ENCODE measurements around the gene COL25A1. TPM values are rescaled to one million over a fixed set of nuclear protein-coding genes. Genes with fewer than 3 reads are reported as not detected.

Gene COL25A1
- total RNA-seq, 2 donors from 2014 or later = 0.26 to 0.99 TPM

DNA sequence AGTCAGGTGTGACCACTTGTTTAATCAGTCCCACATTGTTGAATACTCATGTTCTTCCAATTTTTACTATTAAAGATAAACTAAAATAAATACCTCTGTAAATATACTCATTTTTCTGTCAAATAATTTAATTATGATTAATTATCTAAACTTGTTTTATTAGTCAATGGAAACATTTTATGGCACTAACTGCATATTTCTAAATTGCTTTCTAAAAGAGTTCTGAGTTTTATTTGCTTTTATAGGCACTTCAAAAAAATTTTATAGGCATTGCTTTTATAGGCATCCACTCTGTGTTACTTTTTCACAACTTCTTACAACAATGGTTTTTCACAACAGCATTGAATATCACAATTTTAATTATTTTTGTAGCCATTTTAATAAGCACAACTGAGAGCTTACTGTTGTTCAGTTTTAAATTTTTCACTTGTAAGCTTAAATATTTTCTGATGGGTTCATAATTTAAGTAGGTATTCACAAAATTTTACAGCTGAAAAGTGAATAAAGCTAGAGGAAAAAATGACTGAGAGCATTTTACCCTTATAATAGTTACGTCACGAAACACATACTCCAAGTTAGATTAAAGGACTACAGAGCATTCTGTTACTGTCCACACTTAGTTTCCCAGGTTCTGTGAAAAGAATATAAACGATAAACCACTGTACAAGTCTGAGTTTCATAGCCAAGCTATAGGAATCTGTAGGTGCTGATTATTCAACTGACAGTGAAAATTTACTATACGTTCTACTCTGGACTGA lies 398.8 kb downstream of the COL25A1 start:
- no peak overlapping the region for H3K27ac ChIP-seq
- H3K4me3 ChIP-seq = no peak overlapping the region
- ATAC-seq (no peak), DNase-seq (no peak)
- 74 to 82% methylated on average over 4 of the region's 4 CpGs for WGBS, 2 donors
- TF ChIP-seq CTCF (IDR thresholded peaks at IDR 0.05) (no peak), POLR2A (IDR thresholded peaks at IDR 0.05) (no peak)
- no peaks in the 10 kb centered on the region for H3K4me1 ChIP-seq
- no peaks in the 10 kb centered on the region for H3K9me3 ChIP-seq
- no peaks in the 10 kb centered on the region for H3K36me3 ChIP-seq (replicated peaks in 1 of 2; ENCODE audit: insufficient read depth in 1 of 2, low read depth in 2 of 2)
- no peaks in the 10 kb centered on the region for H3K27me3 ChIP-seq
- intact Hi-C loops (cut with DNase I) = no loop called here

- no peak for ATAC-seq
- H3K36me3 ChIP-seq (replicated peaks in 1 of 2; ENCODE audit: insufficient read depth in 1 of 2, low read depth in 2 of 2) = no peaks in the 10 kb centered on the region
- TF ChIP-seq POLR2A (IDR thresholded peaks at IDR 0.05) (no peak), CTCF (IDR thresholded peaks at IDR 0.05) (no peak)
- no peaks in the 10 kb centered on the region for H3K4me1 ChIP-seq
- intact Hi-C loops (cut with DNase I) = no loop called here
- no peak overlapping the region for H3K27ac ChIP-seq
- no peak for DNase-seq
- WGBS, 2 donors = 37 to 40% methylated on average over 3 of the region's 3 CpGs
- no peak overlapping the region for H3K4me3 ChIP-seq
- H3K9me3 ChIP-seq = no peaks in the 10 kb centered on the region
- no peaks in the 10 kb centered on the region for H3K27me3 ChIP-seq
Measured at GRCh38 chr4:108902769-108903168, 399.7 kb downstream of the COL25A1 start.

- DNase-seq (no peak), ATAC-seq (no peak)
- Histone ChIP-seq H3K4me1 (no peaks in the 10 kb centered on the region), H3K27me3 (no peaks in the 10 kb centered on the region), H3K9me3 (no peaks in the 10 kb centered on the region), H3K36me3 (replicated peaks in 1 of 2; ENCODE audit: insufficient read depth in 1 of 2, low read depth in 2 of 2) (no peaks in the 10 kb centered on the region), H3K4me3 (no peak overlapping the region), H3K27ac (no peak overlapping the region)
- intact Hi-C loops (cut with DNase I) = no loop called here
- WGBS, 2 donors = 83 to 86% methylated on average over 1 of the region's 1 CpG
- no peak for TF ChIP-seq POLR2A (IDR thresholded peaks at IDR 0.05)
- no peak for TF ChIP-seq CTCF (IDR thresholded peaks at IDR 0.05)
Measured at GRCh38 chr4:108901291-108901690, 401.2 kb downstream of the COL25A1 start.

GRCh38 chr4:108900018-108900580 lies 402.4 kb downstream of the COL25A1 start:
- TF ChIP-seq POLR2A (IDR thresholded peaks at IDR 0.05) (no peak), CTCF (IDR thresholded peaks at IDR 0.05) (no peak)
- Histone ChIP-seq H3K27ac (no peak overlapping the region), H3K9me3 (no peaks in the 10 kb centered on the region), H3K36me3 (replicated peaks in 1 of 2; ENCODE audit: insufficient read depth in 1 of 2, low read depth in 2 of 2) (no peaks in the 10 kb centered on the region), H3K4me1 (no peaks in the 10 kb centered on the region), H3K4me3 (no peak overlapping the region), H3K27me3 (no peaks in the 10 kb centered on the region)
- WGBS, 2 donors = 59 to 66% methylated on average over 3 of the region's 3 CpGs
- ATAC-seq = no peak
- DNase-seq = no peak
- intact Hi-C loops (cut with DNase I) = no loop called here

- Histone ChIP-seq H3K9me3 (no peaks in the 10 kb centered on the region), H3K27ac (no peak overlapping the region), H3K36me3 (replicated peaks in 1 of 2; ENCODE audit: insufficient read depth in 1 of 2, low read depth in 2 of 2) (no peaks in the 10 kb centered on the region), H3K4me3 (no peak overlapping the region), H3K27me3 (no peaks in the 10 kb centered on the region), H3K4me1 (no peaks in the 10 kb centered on the region)
- ATAC-seq (no peak), DNase-seq (no peak)
- WGBS, 2 donors = 79 to 85% methylated on average over 3 of the region's 3 CpGs
- no peak for TF ChIP-seq POLR2A (IDR thresholded peaks at IDR 0.05)
- TF ChIP-seq CTCF (IDR thresholded peaks at IDR 0.05) = no peak
- intact Hi-C loops (cut with DNase I) = no loop called here
Measured at GRCh38 chr4:108893468-108893867, 409.0 kb downstream of the COL25A1 start.
